Breast epithelium (tissue), 4 donors: ENCODE measurements around the gene PRG2. TPM values are rescaled to one million over a fixed set of nuclear protein-coding genes. Genes with fewer than 3 reads are reported as not detected.

ENCODE experiments used
- DNase-seq, 2 donors: peaks; one replicate each; pipeline ENCODE4 v3.0.0-alpha.2; 2019; ENCODE audit warnings: low spot score in 2 of 2
- H3K27ac ChIP-seq, 2 donors: fragments of 200-600 bp; sonication (generic) in 1 of 2; one replicate each; pipeline ENCODE4 v1.5.1; 2016 to 2019; ENCODE audit warnings: mild to moderate bottlenecking in 1 of 2
- H3K27me3 ChIP-seq, 2 donors: fragments of 200-600 bp; sonication (generic) in 1 of 2; one replicate each; pipeline versions ENCODE4 v1.5.1 to v1.6.0; 2017 to 2019; ENCODE audit warnings: control low read depth in 1 of 2, mild to moderate bottlenecking in 1 of 2
- H3K36me3 ChIP-seq: fragments of 200-600 bp; one replicate; pipeline ENCODE4 v1.5.1; 2019
- H3K4me1 ChIP-seq, 2 donors: fragments of 200-600 bp; sonication (generic); one replicate each; pipeline ENCODE4 v1.5.1; 2016 to 2019; ENCODE audit warnings: control low read depth in 1 of 2
- H3K4me3 ChIP-seq, 3 donors: fragments of 200-600 bp; sonication (generic); 1 replicate in 2 of 3; 2 replicates in 1 of 3; pipeline ENCODE4 v1.5.1; 2016 to 2019; ENCODE audit warnings: mild to moderate bottlenecking in 3 of 3, moderate library complexity in 2 of 3
- H3K9me3 ChIP-seq, 2 donors: fragments of 200-600 bp; sonication (generic) in 1 of 2; one replicate each; pipeline ENCODE4 v1.5.1; 2016 to 2019; ENCODE audit warnings: control low read depth in 1 of 2
- CTCF ChIP-seq, 3 donors: fragments of 450-650 bp; IDR thresholded peaks; one replicate each; pipeline ENCODE4 v1.5.1; 2016 to 2017; ENCODE audit warnings: antibody characterized with exemption in 3 of 3, mild to moderate bottlenecking in 3 of 3, moderate library complexity in 3 of 3
- POLR2A ChIP-seq: fragments of 450-650 bp; IDR thresholded peaks from one replicate; pipeline ENCODE4 v1.6.1; 2016; ENCODE audit warnings: antibody characterized with exemption, mild to moderate bottlenecking, moderate library complexity
- POLR2AphosphoS5 ChIP-seq, 3 donors: sonication (generic); formaldehyde crosslinking; IDR thresholded peaks; one replicate each; pipeline ENCODE4 v1.6.1; 2017; ENCODE audit warnings: antibody characterized with exemption in 3 of 3
- intact Hi-C: fragments of 100-400 bp; cut with DNase I; formaldehyde crosslinking; loops from one replicate; pipeline ENCODE4 v1.15.1; 2023; ENCODE audit warnings: low total_unique reads
- total RNA-seq, 3 donors: library from RNA; depleted of rRNA; stranded (reverse); fragments of >200 nt; gene quantifications; one replicate each; pipeline ENCODE4 v1.1.0, GENCODE V29; 2016

The PRG2 gene
- total RNA-seq, 3 donors from 2014 or later: 1.1 TPM; not detected in 2

DNA sequence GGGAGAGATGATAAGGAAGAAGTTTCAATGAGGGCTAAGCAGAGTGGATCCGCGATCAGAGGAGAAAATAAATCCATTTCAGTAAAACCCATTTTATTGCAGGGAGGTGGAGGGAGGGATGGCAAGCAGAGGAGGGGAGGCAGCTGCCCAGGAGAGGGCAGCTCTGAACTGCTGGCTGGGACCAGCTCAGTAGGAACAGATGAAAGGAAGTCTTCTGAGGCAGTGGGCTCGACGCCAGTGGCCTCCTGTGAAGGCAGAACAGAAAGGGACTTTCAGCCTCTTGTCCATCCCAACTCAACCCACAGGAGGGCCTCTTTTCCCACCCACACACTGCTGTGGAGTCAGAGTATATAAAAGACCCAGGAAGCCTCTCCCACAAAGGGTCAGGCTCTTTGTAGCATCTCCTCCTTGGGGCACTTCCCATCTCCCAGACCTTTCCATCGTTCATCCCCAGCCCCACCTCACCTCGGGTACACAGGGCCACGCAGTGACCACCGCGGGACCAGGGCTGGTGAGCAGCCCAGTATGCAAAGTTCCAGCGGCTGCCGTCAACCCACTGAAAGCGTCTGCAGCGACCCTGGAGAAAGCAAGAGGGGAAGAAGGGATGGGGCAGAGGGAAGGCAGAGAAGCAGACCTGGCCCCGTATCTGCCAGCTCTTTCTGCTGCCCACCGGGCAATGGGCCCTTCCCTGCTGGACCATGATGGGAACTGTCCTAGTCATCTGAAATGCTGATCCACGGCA is 3.0 kb downstream of the PRG2 start:
- TF ChIP-seq POLR2A (no peak), CTCF (IDR thresholded peaks at IDR 0.05) (no peak), POLR2AphosphoS5 (IDR thresholded peaks at IDR 0.05) (no peak)
- Histone ChIP-seq H3K9me3 (no peaks in the 10 kb centered on the region), H3K36me3 (no peaks in the 10 kb centered on the region), H3K4me3 (no peak overlapping the region), H3K4me1 (no peaks in the 10 kb centered on the region), H3K27ac (no peak overlapping the region), H3K27me3 (no peaks in the 10 kb centered on the region)
- DNase-seq: no peak
- intact Hi-C loops: no loop called here

GRCh38 chr11:57386178-57386940 is 4.1 kb downstream of the PRG2 start:
- Histone ChIP-seq H3K4me1 (no peaks in the 10 kb centered on the region), H3K4me3 (no peak overlapping the region), H3K27ac (no peak overlapping the region), H3K36me3 (no peaks in the 10 kb centered on the region), H3K27me3 (no peaks in the 10 kb centered on the region), H3K9me3 (no peaks in the 10 kb centered on the region)
- TF ChIP-seq POLR2AphosphoS5 (IDR thresholded peaks at IDR 0.05) (no peak), CTCF (IDR thresholded peaks at IDR 0.05) (no peak), POLR2A (no peak)
- no peak for DNase-seq
- intact Hi-C loops: no loop called here

GRCh38 chr11:57380975-57381374 is 9.5 kb downstream of the PRG2 start, which contains the start of gene PRG3:
TSS of gene PRG3 (minus strand) at chr11:57381150. CDS start at chr11:57380708, 442 bp downstream.
- no peak within 1 kb of the TSS for H3K27ac ChIP-seq
- no peaks in the 10 kb centered on the region for H3K9me3 ChIP-seq
- TF ChIP-seq POLR2AphosphoS5 (IDR thresholded peaks at IDR 0.05) (no peak), POLR2A (no peak), CTCF (IDR thresholded peaks at IDR 0.05) (no peak)
- H3K36me3 ChIP-seq: no peaks in the 10 kb centered on the region
- H3K4me3 ChIP-seq: no peak within 1 kb of the TSS
- peaks cover 0 to 9% of the 10 kb centered on the region in 2 donors for H3K27me3 ChIP-seq
- H3K4me1 ChIP-seq: no peaks in the 10 kb centered on the region
- DNase-seq: no peak
- intact Hi-C loops: no loop called here

- no peak for TF ChIP-seq POLR2A
- no peak for TF ChIP-seq CTCF (IDR thresholded peaks at IDR 0.05)
- TF ChIP-seq POLR2AphosphoS5 (IDR thresholded peaks at IDR 0.05): no peak
- no peak overlapping the region for H3K27ac ChIP-seq
- H3K27me3 ChIP-seq: peaks cover 0 to 9% of the 10 kb centered on the region in 2 donors
- no peaks in the 10 kb centered on the region for H3K4me1 ChIP-seq
- no peaks in the 10 kb centered on the region for H3K36me3 ChIP-seq
- no peaks in the 10 kb centered on the region for H3K9me3 ChIP-seq
- intact Hi-C loops: no loop called here
- no peak for DNase-seq
- H3K4me3 ChIP-seq: no peak overlapping the region
Measured at GRCh38 chr11:57379732-57380131, 10.7 kb downstream of the PRG2 start.

- DNase-seq: no peak
- Histone ChIP-seq H3K36me3 (no peaks in the 10 kb centered on the region), H3K4me1 (no peaks in the 10 kb centered on the region), H3K27ac (no peak overlapping the region), H3K9me3 (no peaks in the 10 kb centered on the region), H3K4me3 (no peak overlapping the region), H3K27me3 (peaks cover 0 to 9% of the 10 kb centered on the region in 2 donors)
- intact Hi-C loops: no loop called here
- TF ChIP-seq CTCF (IDR thresholded peaks at IDR 0.05) (no peak), POLR2A (no peak), POLR2AphosphoS5 (IDR thresholded peaks at IDR 0.05) (no peak)
Measured at GRCh38 chr11:57378186-57378585, 12.3 kb downstream of the PRG2 start.
